Neural progenitor cell (in vitro differentiated cells): ENCODE results near the gene RDX.

ENCODE experiments used
- EZH2 ChIP-seq: fragments of 200-600 bp; sonication (generic); IDR thresholded peaks from 2 replicates; pipeline ENCODE4 v1.6.1; 2017; ENCODE audit warnings: antibody characterized with exemption, mild to moderate bottlenecking, moderate library complexity
- EZH2phosphoT487 ChIP-seq: fragments of 200-600 bp; sonication (generic); IDR thresholded peaks from 2 replicates; pipeline ENCODE4 v1.6.1; 2017; ENCODE audit warnings: antibody characterized with exemption
- TF ChIP-seq, protein P1 (sequence below): fragments of 200-600 bp; sonication (generic); IDR thresholded peaks from 2 replicates; pipeline ENCODE4 v1.5.1; 2017; ENCODE audit warnings: antibody characterized with exemption, mild to moderate bottlenecking

DNA sequence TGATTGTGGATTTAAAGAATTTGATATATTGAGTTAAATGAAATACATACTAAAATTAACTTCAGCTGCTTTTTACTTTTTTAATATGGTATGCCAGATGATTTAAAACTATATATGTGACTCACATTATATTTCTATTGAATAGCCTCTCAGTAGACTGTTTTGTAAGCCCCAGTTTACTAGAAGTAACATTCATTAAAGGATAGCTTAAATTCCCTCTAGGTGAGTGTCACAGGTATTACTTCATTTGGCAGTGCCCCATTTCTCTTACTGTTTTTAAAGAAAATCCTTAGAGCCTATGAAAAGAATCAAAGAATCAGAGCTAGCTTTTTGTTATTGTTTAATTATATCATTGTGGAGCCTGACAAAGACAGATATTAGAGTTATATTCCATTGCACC is 154.6 kb downstream of the RDX start:
- TF ChIP-seq EZH2: no peak
- TF ChIP-seq, protein P1, sequence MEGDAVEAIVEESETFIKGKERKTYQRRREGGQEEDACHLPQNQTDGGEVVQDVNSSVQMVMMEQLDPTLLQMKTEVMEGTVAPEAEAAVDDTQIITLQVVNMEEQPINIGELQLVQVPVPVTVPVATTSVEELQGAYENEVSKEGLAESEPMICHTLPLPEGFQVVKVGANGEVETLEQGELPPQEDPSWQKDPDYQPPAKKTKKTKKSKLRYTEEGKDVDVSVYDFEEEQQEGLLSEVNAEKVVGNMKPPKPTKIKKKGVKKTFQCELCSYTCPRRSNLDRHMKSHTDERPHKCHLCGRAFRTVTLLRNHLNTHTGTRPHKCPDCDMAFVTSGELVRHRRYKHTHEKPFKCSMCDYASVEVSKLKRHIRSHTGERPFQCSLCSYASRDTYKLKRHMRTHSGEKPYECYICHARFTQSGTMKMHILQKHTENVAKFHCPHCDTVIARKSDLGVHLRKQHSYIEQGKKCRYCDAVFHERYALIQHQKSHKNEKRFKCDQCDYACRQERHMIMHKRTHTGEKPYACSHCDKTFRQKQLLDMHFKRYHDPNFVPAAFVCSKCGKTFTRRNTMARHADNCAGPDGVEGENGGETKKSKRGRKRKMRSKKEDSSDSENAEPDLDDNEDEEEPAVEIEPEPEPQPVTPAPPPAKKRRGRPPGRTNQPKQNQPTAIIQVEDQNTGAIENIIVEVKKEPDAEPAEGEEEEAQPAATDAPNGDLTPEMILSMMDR: no peak
- no peak for TF ChIP-seq EZH2phosphoT487
